Fibroblast of the aortic adventitia (primary cell): ENCODE data around the gene USP1. TPM values are rescaled to one million over a fixed set of nuclear protein-coding genes. Genes with fewer than 3 reads are reported as not detected.

Experiments
- DNase-seq: peaks from one replicate; pipeline ENCODE4 v3.0.0-alpha.2; 2010; ENCODE audit warnings: low read depth
- H3K4me3 ChIP-seq: 2 replicates; pipeline ENCODE4 v1.5.1; 2011; ENCODE audit warnings: low read depth, mild to moderate bottlenecking, control low read depth, low read length, moderate library complexity
- total RNA-seq: library from RNA; depleted of rRNA; stranded (reverse); fragments of >200 nt; gene quantifications from 2 replicates; pipeline ENCODE4 v1.2.3, GENCODE V29; 2012; ENCODE audit warnings: low replicate concordance
- TF ChIP-seq, protein P1 (sequence below): IDR thresholded peaks from 2 replicates; pipeline ENCODE4 v1.5.1; 2011; ENCODE audit warnings: mild to moderate bottlenecking, low read length, control low read depth, inconsistent platforms; ENCODE audit not compliant: insufficient read depth

USP1 gene
- total RNA-seq, 1 donor: 64.8 TPM

DNA sequence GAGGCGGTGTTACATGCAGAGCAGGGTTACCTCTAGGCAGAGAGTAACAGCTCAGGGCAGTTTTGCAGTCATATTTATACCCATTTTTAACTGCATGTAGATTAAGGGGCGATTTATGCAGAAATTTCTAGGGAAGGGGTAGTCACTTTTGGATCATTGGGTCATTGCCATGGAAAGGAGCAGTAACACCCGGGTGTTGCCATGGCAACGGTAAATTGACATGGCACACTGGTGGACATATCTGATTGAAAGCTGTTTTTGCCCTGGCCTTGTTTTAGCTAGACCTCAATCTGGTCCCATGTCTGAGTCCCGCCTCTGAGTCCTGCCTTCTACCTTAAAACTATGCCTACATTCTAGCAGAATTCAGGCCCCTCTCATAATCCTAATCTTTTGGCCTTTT is 11.8 kb upstream of the USP1 start:
- TF ChIP-seq, protein P1, sequence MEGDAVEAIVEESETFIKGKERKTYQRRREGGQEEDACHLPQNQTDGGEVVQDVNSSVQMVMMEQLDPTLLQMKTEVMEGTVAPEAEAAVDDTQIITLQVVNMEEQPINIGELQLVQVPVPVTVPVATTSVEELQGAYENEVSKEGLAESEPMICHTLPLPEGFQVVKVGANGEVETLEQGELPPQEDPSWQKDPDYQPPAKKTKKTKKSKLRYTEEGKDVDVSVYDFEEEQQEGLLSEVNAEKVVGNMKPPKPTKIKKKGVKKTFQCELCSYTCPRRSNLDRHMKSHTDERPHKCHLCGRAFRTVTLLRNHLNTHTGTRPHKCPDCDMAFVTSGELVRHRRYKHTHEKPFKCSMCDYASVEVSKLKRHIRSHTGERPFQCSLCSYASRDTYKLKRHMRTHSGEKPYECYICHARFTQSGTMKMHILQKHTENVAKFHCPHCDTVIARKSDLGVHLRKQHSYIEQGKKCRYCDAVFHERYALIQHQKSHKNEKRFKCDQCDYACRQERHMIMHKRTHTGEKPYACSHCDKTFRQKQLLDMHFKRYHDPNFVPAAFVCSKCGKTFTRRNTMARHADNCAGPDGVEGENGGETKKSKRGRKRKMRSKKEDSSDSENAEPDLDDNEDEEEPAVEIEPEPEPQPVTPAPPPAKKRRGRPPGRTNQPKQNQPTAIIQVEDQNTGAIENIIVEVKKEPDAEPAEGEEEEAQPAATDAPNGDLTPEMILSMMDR: no peak
- DNase-seq: no peak
- no peak overlapping the region for H3K4me3 ChIP-seq

GRCh38 chr1:62426237-62426636 is 10.6 kb upstream of the USP1 start:
- H3K4me3 ChIP-seq: no peak overlapping the region
- no peak for DNase-seq
- TF ChIP-seq, protein P1: no peak

DNA sequence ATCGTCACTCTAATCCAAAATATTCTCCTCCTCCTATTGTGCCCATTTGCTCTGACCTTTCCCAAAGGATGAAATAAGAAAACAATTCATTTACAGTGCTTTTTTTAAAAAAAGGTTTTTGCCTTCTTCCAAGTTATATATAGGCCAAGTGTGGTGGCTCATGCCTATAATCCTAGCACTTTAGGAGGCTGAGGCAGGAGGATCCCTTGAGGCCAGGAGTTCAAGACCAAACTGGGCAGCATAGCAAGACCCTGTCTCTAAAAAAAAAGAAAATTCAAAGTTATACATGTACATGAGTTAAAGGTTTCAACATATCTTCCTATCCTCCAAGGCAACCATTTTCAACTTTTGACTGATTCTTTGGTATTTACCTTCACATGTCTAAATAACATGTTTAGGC is 10.1 kb upstream of the USP1 start:
- H3K4me3 ChIP-seq: no peak overlapping the region
- no peak for DNase-seq
- TF ChIP-seq, protein P1: no peak

GRCh38 chr1:62428351-62428750 is 8.5 kb upstream of the USP1 start:
- TF ChIP-seq, protein P1: no peak
- H3K4me3 ChIP-seq: no peak overlapping the region
- DNase-seq: no peak

DNA sequence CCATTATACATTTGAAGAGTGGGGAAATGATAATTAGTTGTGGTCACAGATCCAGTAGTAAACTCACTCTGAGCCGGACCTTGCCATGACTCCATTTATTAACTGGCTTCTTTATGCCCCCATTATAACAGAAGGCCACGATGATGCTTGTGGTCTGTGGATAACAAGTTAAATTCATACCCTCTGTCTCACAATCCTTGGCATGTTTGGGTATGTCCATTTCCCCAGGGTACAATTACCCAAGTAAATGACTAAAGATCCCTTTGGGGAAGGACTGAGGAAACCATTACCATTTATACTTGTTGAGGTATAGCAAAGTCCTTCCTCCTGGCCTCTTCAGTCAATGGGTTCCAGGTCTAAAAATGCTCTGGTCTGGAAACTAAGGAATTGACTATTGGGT is 7.3 kb upstream of the USP1 start:
- TF ChIP-seq, protein P1: no peak
- no peak for DNase-seq
- no peak overlapping the region for H3K4me3 ChIP-seq

- no peak overlapping the region for H3K4me3 ChIP-seq
- DNase-seq: peak; percentile 22
- TF ChIP-seq, protein P1: no peak
These were observed 2.8 kb upstream of the USP1 start for GRCh38 chr1:62433861-62434617.

DNA sequence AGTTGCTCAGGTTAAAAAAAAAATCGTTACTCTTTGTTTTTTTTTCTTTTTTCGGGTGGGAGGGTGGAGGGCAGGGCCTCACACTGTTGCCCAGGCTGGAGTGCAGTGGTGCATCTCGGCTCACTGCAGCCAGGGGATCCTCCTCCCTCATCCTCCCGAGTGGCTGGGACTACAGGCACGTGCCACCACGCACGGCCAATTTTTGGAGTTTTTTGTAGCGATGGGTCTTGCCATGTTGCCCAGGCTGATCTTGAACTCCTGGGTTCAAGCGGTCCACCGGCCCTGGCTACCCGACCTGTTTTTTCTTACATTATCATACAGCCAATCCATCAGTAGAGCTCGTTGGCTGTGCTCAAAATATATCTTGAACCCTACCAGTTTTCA is 2.2 kb upstream of the USP1 start:
- DNase-seq: no peak
- TF ChIP-seq, protein P1: no peak
- H3K4me3 ChIP-seq: no peak overlapping the region
